Hepatocyte (in vitro differentiated cells): ENCODE results near the gene SEMA5B. TPM values are rescaled to one million over a fixed set of nuclear protein-coding genes. Genes with fewer than 3 reads are reported as not detected.

Experiments
- DNase-seq: peaks from one replicate; pipeline ENCODE4 v3.0.0-alpha.2; 2016; ENCODE audit warnings: low spot score
- H2AFZ ChIP-seq: fragments of 200-600 bp; sonication (generic); 2 replicates; pipeline ENCODE4 v1.6.0; 2016; ENCODE audit warnings: antibody characterized with exemption, mild to moderate bottlenecking
- H3K27ac ChIP-seq: fragments of 200-600 bp; sonication (generic); 2 replicates; pipeline ENCODE4 v1.5.1; 2016; ENCODE audit warnings: mild to moderate bottlenecking
- H3K27me3 ChIP-seq: fragments of 200-600 bp; sonication (generic); 2 replicates; pipeline ENCODE4 v1.6.1; 2016
- H3K36me3 ChIP-seq: fragments of 200-600 bp; sonication (generic); replicated peaks from 2 replicates; pipeline ENCODE4 v1.5.1; 2016; ENCODE audit warnings: low read depth; ENCODE audit not compliant: insufficient read depth
- H3K4me1 ChIP-seq: fragments of 200-600 bp; sonication (generic); 2 replicates; pipeline ENCODE4 v1.5.1; 2016; ENCODE audit warnings: mild to moderate bottlenecking, moderate library complexity; ENCODE audit not compliant: insufficient read depth
- H3K4me2 ChIP-seq: fragments of 200-600 bp; sonication (generic); 2 replicates; pipeline ENCODE4 v1.6.0; 2016
- H3K4me3 ChIP-seq: fragments of 200-600 bp; sonication (generic); 2 replicates; pipeline ENCODE4 v1.5.1; 2016; ENCODE audit warnings: mild to moderate bottlenecking
- H3K79me2 ChIP-seq: fragments of 200-600 bp; sonication (generic); 2 replicates; pipeline ENCODE4 v1.6.0; 2017; ENCODE audit warnings: mild to moderate bottlenecking
- H3K9me2 ChIP-seq: fragments of 200-600 bp; sonication (generic); replicated peaks from 2 replicates; pipeline ENCODE4 v1.6.0; 2017; ENCODE audit warnings: mild to moderate bottlenecking; ENCODE audit not compliant: insufficient read depth
- H3K9me3 ChIP-seq: fragments of 200-600 bp; sonication (generic); 2 replicates; pipeline ENCODE4 v1.5.1; 2016; ENCODE audit warnings: low read depth, mild to moderate bottlenecking
- H4K20me1 ChIP-seq: fragments of 200-600 bp; sonication (generic); 2 replicates; pipeline ENCODE4 v1.6.0; 2016; ENCODE audit warnings: mild to moderate bottlenecking; ENCODE audit not compliant: insufficient read depth, poor library complexity, severe bottlenecking
- EZH2 ChIP-seq: fragments of 200-600 bp; sonication (generic); IDR thresholded peaks from 2 replicates; pipeline ENCODE4 v1.6.1; 2016; ENCODE audit warnings: antibody characterized with exemption, mild to moderate bottlenecking, borderline replicate concordance
- EZH2phosphoT487 ChIP-seq: fragments of 200-600 bp; sonication (generic); IDR thresholded peaks from one replicate; pipeline ENCODE4 v1.6.1; 2018; ENCODE audit warnings: antibody characterized with exemption, mild to moderate bottlenecking, low read depth, moderate library complexity; ENCODE audit not compliant: unreplicated experiment, severe bottlenecking
- WGBS: methylation state at CpG from one replicate; pipeline ENCODE4 v1.1.6; 2016; ENCODE audit warnings: low lambda C conversion rate; ENCODE audit errors: missing lambda C conversion rate; 5-methylcytosine and 5-hydroxymethylcytosine counted together
- polyA plus RNA-seq: library from polyadenylated mRNA; unstranded; fragments of >200 nt; fragmentation: Nextera tagmentation; extraction: Ambion mirVana; gene quantifications from 2 replicates; pipeline ENCODE4 v1.2.1, GENCODE V29; 2016
- total RNA-seq: library from RNA; depleted of rRNA; stranded (reverse); fragments of >200 nt; gene quantifications from 2 replicates; pipeline ENCODE4 v1.2.3, GENCODE V29; 2014
- TF ChIP-seq, protein P1 (sequence below): fragments of 200-600 bp; sonication (generic); IDR thresholded peaks from 2 replicates; pipeline ENCODE4 v1.5.1; 2016; ENCODE audit warnings: antibody characterized with exemption, mild to moderate bottlenecking; ENCODE audit not compliant: poor library complexity

SEMA5B gene
- total and polyA plus RNA-seq, 2 experiments from 2014 or later = 1.4 to 4.2 TPM

DNA sequence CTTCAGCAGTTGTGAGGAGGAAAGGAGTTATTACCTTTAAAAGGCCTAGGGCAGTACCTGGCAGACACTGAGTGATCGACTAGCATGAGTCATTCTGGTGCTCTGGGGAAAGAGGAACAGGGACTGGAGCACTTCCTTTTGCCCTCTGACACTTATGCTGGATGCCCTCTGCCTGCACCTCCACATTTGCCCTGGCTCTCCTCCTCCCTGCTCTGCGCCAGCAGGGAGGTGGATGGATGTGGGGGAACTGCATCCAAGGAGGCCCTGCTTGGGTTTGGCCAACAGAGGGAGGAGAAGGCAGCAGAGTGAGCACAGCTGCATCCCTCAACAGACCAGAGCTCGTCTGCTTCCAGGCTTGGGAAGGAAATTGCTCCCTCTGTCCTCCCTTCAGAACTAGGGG, 75.0 kb downstream of the SEMA5B start:
- Histone ChIP-seq H3K4me2 (no peak overlapping the region), H3K4me3 (no peak overlapping the region), H2AFZ (no peak overlapping the region), H3K79me2 (no peaks in the 10 kb centered on the region), H3K4me1 (no peaks in the 10 kb centered on the region), H3K9me3 (no peaks in the 10 kb centered on the region), H3K27me3 (no peaks in the 10 kb centered on the region), H3K36me3 (no peaks in the 10 kb centered on the region), H4K20me1 (no peaks in the 10 kb centered on the region), H3K27ac (no peak overlapping the region), H3K9me2 (no peaks in the 10 kb centered on the region)
- WGBS = 82% methylated on average over 3 of the region's 3 CpGs
- no peak for DNase-seq
- TF ChIP-seq EZH2phosphoT487 (no peak), EZH2 (no peak)
- TF ChIP-seq, protein P1, sequence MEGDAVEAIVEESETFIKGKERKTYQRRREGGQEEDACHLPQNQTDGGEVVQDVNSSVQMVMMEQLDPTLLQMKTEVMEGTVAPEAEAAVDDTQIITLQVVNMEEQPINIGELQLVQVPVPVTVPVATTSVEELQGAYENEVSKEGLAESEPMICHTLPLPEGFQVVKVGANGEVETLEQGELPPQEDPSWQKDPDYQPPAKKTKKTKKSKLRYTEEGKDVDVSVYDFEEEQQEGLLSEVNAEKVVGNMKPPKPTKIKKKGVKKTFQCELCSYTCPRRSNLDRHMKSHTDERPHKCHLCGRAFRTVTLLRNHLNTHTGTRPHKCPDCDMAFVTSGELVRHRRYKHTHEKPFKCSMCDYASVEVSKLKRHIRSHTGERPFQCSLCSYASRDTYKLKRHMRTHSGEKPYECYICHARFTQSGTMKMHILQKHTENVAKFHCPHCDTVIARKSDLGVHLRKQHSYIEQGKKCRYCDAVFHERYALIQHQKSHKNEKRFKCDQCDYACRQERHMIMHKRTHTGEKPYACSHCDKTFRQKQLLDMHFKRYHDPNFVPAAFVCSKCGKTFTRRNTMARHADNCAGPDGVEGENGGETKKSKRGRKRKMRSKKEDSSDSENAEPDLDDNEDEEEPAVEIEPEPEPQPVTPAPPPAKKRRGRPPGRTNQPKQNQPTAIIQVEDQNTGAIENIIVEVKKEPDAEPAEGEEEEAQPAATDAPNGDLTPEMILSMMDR = no peak

DNA sequence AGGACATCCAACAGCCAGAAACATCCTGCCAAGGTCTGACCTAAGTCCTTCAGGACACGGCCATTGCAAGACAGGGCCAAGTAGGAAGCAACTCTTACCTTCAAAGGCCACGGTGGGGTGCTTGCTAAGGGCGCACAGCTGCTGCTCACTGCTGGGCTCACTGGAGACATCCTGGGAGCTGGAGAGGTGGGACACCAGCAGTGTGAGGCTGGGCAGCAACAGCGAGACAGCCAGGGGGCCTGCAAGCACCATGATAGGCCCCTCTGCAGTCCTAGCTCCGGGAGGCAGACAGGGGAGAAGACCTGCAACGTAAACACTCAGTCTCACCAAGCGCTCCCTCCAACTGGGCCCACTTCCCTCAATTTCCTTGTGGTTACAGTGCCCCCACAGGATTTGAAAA, 79.2 kb downstream of the SEMA5B start:
- no peak overlapping the region for H3K27ac ChIP-seq
- no peaks in the 10 kb centered on the region for H3K79me2 ChIP-seq
- H4K20me1 ChIP-seq = no peaks in the 10 kb centered on the region
- no peaks in the 10 kb centered on the region for H3K4me1 ChIP-seq
- H3K9me2 ChIP-seq = no peaks in the 10 kb centered on the region
- no peak overlapping the region for H2AFZ ChIP-seq
- DNase-seq = no peak
- H3K4me2 ChIP-seq = no peak overlapping the region
- TF ChIP-seq EZH2 (no peak), EZH2phosphoT487 (no peak)
- TF ChIP-seq, protein P1 = peak; percentile 2
- H3K4me3 ChIP-seq = no peak overlapping the region
- no peaks in the 10 kb centered on the region for H3K9me3 ChIP-seq
- WGBS = 66% methylated on average over 7 of the region's 7 CpGs
- no peaks in the 10 kb centered on the region for H3K36me3 ChIP-seq
- H3K27me3 ChIP-seq = no peaks in the 10 kb centered on the region

DNA sequence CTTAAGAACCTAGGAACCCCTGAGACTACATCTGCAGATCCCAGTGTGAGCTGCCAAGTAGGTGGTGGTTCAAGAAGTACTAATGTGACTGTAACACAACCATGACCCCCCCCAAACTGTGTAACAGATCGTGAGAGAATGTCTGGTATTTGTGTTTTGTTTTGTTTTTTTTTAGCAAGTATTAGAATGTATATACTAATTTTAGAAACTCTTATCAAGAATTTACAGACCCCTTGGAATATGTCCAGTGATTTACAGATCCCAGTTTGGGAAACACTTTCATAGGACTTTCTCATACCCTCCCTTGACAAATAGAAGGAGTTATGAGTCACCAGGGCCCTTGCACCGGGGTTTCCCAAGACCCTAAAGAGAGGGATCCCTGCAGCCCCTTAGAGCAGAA, 79.8 kb downstream of the SEMA5B start:
- Histone ChIP-seq H3K9me3 (no peaks in the 10 kb centered on the region), H3K27me3 (no peaks in the 10 kb centered on the region), H3K4me1 (no peaks in the 10 kb centered on the region), H3K4me2 (no peak overlapping the region), H3K27ac (no peak overlapping the region), H4K20me1 (no peaks in the 10 kb centered on the region), H2AFZ (no peak overlapping the region), H3K4me3 (no peak overlapping the region), H3K79me2 (no peaks in the 10 kb centered on the region), H3K9me2 (no peaks in the 10 kb centered on the region), H3K36me3 (no peaks in the 10 kb centered on the region)
- DNase-seq = no peak
- 31% methylated on average over 2 of the region's 2 CpGs for WGBS
- TF ChIP-seq EZH2phosphoT487 (no peak), EZH2 (no peak)
- TF ChIP-seq, protein P1 = no peak

DNA sequence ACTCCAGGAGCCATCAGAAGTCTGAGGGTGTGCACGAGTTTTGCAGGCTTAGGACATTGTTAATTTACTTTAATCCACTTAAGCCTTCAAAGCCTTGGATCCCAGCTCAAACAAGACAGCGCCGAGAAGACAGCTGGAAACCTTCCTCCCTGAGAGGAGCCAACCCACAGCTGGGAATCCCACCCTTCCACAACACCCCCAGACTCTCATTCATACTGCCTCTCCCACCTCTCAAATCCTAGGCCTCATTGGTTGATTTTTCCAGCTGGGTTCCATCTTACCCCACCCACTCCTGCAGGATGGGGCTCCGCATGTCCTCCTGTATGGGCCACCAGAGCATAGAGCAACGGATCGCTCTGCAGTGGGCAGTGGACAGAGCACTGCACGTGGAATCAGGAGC, 80.4 kb downstream of the SEMA5B start:
- no peaks in the 10 kb centered on the region for H3K9me2 ChIP-seq
- H3K27me3 ChIP-seq = no peaks in the 10 kb centered on the region
- H3K36me3 ChIP-seq = no peaks in the 10 kb centered on the region
- WGBS = 63% methylated on average over 7 of the region's 7 CpGs
- H3K79me2 ChIP-seq = no peaks in the 10 kb centered on the region
- H4K20me1 ChIP-seq = no peaks in the 10 kb centered on the region
- no peak overlapping the region for H3K27ac ChIP-seq
- H2AFZ ChIP-seq = no peak overlapping the region
- no peak overlapping the region for H3K4me2 ChIP-seq
- no peaks in the 10 kb centered on the region for H3K9me3 ChIP-seq
- H3K4me3 ChIP-seq = no peak overlapping the region
- no peak for DNase-seq
- no peak for TF ChIP-seq EZH2
- TF ChIP-seq, protein P1 = no peak
- no peak for TF ChIP-seq EZH2phosphoT487
- H3K4me1 ChIP-seq = no peaks in the 10 kb centered on the region
